GM15510 (cell line): Measurements from ENCODE around the gene FOXJ3.

Experiments
- POLR2A ChIP-seq: IDR thresholded peaks from 3 replicates; pipeline ENCODE4 v1.6.1; 2011; ENCODE audit warnings: borderline replicate concordance; ENCODE audit not compliant: insufficient read length; ENCODE audit errors: extremely low read depth

Gene FOXJ3

DNA sequence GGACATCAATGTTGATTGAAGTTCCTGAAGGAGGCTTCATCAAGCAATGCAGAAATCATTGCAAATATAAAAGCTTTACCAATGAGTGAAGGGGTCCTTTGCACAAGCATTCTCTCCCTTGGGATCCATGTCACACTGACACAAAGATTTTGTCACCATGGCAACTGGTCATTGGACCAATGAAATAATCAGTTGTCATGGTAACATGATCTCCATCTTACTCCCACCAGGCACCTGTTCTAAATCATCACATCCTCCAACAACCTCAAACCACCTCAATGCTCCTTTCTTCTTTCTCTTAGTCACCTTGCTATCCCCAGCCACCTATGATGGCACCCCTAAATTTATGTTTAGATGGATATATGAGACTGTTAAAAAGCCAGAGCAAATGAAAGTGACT, 13.5 kb upstream of the FOXJ3 start:
- TF ChIP-seq POLR2A = no peak

DNA sequence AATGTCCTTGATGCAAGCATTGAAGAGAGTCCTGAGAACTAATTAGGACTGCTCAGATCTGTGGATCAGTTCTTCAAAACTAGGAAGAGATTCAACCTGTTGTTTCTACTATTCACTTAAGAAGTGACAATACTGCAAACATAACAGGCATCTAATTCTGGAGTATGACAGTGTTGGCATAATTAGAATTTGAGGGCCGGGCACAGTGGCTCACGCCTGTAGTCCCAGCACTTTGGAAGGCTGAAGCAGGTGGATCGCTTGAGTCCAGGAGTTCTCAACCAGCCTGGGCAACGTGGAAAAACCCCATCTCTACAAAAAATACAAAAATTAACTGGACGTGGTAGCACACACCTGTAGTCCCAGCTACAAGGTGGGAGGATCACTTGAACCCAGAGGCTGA, 8.0 kb upstream of the FOXJ3 start:
- TF ChIP-seq POLR2A = no peak

DNA sequence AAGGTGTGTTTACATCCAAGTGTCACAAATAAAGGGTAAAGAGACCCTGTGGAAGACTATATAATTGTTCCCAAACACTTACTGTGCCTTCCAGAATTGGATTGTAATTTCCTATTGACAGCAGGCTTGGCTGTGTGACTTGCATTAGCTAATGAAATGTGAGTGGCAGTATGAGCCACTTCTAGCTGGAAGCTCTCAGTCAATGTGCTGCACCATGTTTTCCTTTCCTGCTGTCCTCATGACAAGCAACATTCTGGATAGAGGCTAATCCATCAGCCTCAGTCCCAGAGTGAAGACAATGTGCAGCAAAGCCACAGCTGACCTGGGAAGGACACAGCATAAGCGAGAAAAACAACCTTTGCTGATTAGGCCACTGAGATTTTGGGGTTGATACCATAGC, 5.9 kb upstream of the FOXJ3 start:
- no peak for TF ChIP-seq POLR2A

DNA sequence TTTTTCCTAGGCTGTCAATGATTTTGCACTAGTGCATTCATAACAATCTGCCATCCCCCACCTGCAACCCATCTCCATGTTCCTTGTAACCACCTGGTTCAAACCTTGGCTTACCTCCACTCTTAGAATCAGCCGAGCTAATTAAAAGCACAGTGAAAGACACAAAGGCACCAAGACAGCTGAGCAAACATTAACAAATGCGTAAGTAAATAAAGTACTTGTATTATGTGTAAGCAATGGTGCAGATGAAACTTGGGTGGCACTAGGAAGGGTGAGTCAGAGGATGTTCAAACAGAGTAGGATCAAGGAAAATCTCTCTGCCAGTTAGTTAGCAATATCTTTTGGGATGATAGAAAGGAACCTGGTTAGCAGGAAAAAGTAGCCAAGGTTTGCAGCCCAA, 5.1 kb upstream of the FOXJ3 start:
- no peak for TF ChIP-seq POLR2A

DNA sequence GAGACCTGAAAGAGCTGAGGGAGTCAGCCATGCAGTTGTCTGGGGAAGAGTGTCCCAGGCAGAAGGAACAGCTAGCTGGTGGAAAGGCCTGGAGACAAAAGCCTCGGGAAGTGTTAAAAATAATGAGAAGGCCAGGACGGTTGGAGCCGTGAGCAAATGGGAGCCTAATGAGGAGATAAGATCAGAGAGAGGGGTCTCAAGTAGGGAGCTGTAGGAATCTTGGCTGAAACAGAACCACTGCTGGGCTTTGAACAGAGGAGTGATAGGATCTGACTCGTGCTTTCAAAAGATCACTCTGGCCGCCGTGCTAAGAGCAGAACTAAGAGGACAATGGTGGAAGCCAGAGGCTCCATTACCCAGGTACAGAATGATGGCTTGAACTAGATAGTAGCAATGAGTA, 1.9 kb upstream of the FOXJ3 start:
- TF ChIP-seq POLR2A = no peak

DNA sequence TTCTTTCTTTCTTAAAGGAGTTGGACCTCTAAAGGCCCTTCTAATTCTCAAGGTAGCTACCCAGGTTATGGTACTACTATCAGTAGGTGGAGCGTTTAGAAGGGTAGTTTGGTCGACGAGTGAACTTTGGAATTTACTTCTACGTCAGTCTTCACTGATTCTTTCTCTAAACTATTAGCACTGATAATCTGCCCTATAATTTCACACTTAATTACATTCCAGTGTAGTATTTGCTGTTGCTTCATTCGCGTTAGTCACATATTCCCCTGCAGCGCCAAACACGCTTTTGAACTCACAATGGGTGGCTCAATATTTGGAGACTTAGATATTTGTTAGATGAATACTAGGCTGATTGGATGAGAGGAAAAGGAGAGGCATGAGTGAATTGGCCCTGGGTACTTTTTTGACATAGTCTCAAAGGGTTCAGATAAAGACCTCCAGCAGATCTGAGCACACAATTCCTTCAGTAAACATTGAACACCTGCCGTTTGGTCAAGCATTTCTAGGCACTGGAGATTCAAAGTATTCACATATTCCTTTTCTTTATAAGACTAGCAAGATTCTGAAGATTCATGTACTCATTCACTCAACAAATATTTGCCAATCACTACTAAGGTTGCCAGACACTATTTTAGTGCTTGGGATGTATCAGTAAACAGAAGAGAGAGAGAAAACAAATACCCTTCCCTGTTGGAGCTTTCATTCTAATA, 929 bp upstream of the FOXJ3 start:
- no peak for TF ChIP-seq POLR2A

DNA sequence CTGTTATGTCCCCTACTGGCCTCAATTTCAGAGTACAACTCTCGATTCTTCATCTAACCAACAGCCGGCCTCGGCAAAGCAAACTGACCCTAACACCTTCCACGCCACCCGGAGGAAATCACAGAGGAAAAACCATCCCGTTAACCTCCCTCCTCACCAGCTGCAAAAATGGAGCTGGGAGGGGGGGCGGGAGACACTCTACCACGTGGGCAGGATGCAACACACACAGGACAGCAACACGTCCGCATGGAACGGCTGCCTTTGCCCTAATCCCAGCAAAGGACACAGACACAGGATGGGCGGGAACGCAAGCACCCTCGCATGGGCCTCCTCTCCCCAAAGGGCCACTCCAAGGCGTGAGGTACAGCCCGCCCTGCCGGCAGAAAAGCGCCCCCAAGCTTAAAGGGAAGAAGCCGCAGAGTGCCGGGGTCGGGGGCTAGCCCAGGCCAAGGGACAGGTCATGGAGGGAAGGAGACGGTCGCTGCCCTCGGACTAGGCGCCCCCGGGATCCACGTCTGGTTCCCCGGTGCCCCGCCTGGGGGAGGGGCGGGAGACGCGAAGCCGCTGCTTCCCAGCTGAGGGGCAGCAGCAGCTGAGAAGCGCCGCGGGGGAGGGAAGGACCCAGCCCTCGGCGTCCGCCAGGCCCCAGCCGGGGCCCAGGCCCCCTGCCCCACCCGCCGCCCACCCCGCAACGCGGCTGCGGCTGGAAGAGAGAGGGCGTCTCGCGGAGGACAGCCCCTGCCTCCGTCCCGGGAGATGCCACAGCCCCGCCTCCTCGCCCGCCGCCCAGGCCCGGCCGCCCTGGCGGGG, 590 bp downstream of the FOXJ3 start:
- TF ChIP-seq POLR2A = no peak

DNA sequence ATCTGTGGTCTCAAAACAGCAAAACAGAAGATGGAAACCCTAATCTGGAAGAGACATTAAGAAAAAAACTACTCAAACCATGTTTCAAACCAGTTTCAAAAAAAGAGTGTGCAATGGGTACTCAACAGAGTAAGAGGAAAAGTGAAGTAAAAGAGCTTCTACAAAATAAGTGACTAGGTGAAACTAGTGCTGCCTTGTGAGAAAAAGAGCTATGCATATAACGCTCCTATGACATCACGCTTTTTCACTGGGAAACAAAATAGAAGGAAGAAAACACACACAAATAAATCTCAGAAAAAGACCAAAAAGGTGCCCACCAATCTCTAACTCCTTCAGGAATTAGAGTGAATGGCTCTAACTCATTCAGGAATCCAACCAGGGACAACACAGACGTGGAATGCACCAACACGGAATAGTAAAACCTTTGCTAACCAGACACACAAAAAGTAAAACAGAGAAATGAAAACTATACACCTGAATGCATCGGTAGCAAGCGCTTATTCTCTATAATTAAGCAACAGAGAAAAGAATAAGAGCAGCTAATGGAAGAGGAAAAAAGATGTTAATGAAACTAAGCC, 1.3 kb downstream of the FOXJ3 start:
- TF ChIP-seq POLR2A = no peak

DNA sequence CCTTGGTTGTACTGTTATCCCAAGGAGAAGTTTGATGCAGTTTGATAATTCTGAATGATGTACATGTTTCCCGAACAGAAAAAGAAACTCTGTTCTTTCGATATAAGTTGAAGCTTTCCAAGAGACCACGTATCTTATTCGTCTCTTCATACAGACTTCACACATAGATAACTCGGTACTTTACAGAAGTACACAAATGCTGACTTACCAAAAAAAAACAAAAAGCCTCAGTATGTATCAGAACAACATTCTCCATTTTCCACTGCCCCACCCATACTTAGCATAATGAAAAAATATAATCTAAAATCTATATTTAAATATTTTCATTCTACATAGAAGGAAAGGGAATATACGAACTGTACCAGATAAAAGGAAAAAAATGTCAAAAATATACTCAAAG, 2.2 kb downstream of the FOXJ3 start:
- TF ChIP-seq POLR2A = no peak

DNA sequence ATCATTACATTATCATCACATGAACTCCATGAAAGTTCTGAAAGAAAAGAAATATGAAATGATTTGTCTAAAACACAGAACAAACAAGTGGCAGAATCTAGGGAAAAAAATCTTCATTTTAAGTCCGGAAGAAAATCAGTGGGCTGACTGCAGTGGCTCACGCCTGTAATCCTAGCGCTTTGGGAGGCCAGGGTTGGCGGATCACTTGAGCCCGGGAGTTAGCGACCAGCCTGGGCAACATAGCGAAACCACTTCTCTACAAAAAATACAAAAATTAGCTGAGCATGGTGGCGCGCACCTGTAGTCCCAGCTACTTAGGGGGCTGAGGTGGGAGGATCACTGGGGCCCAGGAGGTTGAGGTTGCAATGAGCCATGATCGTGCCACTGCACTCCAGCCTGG, 4.8 kb downstream of the FOXJ3 start:
- no peak for TF ChIP-seq POLR2A

DNA sequence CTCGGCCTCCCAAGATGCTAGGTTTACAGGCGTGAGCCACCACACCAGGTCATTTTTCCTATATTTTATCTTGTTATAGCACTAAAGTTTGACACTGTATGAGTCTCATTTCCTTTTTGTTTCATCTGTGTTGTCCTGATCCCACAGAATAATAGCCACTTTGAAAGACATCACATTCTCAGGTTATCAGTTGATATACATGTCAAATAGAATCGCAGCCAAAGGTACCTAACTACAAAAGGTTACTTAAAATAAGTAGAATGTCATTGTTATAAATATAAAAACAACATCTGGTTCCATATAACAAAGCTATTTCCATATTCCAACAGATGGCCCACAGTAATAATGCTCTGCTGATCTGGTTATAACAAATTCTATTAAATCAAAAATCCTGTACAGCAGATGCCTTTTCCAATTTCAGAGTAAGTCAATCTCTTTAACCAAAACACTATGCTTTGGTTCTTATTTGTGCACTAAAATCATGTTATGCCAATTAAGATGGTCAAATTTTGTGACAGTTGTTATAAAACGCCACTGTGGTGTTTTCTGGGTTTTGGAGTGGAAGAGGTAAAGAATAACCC, 6.0 kb downstream of the FOXJ3 start:
- TF ChIP-seq POLR2A = no peak

DNA sequence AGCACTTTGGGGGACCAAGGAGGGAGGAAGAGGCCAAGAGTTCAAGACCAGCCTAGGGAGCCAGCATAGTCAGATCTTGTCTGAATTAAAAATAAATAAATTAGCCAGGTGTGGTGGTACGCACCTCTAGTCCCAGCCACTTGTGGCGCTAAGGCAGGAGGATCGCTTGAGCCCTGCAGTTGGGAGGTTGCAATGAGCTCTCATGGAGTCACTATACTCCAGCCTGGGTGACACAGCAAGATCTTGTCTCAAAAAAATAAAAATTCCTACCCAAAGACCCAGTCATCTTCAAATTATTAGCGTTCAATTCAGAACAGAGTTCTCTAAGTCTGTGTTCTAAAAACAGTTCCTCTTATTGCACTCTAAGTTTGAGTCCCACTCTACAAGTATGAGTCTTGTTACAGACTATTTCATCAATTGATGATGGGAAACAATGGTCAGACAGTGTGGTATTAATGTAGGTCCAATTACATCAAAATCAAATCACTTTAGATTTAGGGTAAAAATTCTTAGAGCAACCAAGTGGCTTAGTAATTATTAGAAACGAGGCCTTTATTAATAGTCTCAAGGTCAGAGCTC, 6.9 kb downstream of the FOXJ3 start:
- TF ChIP-seq POLR2A = no peak

DNA sequence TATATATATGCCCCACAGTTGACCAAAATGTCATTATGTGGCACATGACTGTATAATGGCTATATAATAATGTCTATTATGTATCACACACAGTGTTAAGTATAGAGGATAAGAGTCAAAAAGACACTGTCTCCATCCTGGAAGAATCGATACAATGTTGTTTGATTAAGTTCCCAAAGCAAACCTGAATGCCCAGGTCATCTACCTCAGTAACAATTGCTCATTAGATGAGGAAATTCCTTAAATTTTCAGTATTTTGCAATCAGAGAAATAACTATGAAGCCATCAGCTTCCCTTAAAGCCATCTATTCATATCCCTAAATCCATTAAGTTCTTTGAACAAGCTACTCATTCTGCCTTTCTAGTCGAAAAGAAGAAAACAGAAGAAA, 10.0 kb downstream of the FOXJ3 start:
- TF ChIP-seq POLR2A = no peak

DNA sequence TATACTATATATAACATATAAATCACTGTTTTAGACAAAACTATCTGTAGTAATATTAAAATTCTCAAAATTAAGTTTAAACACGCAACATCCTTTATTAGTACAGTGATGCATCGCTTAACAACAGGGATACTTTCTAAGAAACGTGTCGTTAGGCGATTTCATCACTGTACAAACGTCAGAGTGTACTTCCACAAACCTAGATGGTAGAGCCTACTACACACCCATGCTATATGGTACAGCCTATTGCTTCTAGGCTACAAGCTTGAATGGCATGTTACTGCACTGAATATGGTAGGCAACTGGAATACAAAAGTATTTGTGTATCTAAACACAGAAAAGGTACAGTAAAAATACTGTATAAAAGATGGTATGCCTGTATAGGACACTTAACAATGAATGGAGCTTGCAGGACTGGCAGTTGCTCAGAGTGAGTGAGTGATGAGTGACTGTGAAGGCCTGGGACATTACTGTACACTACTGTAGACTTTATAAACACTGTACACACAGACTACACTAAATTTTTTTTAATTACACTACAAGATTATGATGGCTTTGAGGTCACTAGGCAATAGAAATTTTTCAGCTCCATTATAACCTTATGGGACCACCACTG, 10.5 kb downstream of the FOXJ3 start:
- no peak for TF ChIP-seq POLR2A

DNA sequence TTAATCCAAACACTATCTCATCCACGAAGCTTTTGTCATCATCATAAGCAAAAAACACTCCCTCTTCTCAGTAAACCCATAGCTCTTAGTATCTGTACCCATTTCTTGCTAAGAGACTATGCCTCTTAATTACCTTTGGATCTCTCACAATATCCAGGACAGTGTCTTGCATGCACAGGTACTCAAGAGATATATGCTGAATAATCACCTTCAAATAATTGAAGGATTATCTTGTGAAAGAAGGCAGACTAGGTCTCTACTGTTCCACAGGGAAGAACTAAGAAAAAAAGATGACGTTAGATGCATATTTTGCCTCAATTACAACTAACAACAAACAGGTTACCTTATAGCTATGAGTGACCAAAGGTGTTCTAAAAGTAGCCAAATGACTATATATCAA, 11.5 kb downstream of the FOXJ3 start:
- TF ChIP-seq POLR2A = no peak
